Measurements from ENCODE around the gene DNASE1L3. TPM values are rescaled to one million over a fixed set of nuclear protein-coding genes. Genes with fewer than 3 reads are reported as not detected.
A peak's percentile ranks its signal among the peaks of the same experiment; 100 is the strongest.

The DNASE1L3 gene
- total and polyA plus RNA-seq, 2 of the 13 experiments (the other 11 are each of a cell fraction or from before 2014, with no cell fraction given): 0.86 to 1.7 TPM

GRCh38 chr3:58171126-58171525 is 39.6 kb downstream of the DNASE1L3 start:
- no TSS peak for BruUV-seq (replicated peaks)
- FAIRE-seq: no peak
- intact Hi-C loops (cut with micrococcal nuclease; ENCODE audit: unreplicated experiment): loop anchor here (5.0 kb wide), 1 partner anchor 164 kb away; the partner anchor contains the start of gene FLNB
- H3K4me3 ChIP-seq (replicated peaks in 1 of 3; ENCODE audit: insufficient read depth in 1 of 3, low read depth in 2 of 3, low read length in 3 of 3): no peak overlapping the region
- ChIA-PET POLR2A (no interaction called here), CTCF (ENCODE audit: low intra/inter-chr PET ratio, low total read pairs) (no interaction called here)
- peak overlapping the region; percentile 37 for H3K27ac ChIP-seq (ENCODE audit: extremely low read length, insufficient read depth, low read length)
- no peaks in the 10 kb centered on the region for H3K79me2 ChIP-seq (ENCODE audit: insufficient read depth, low read length)
- H3K4me1 ChIP-seq (ENCODE audit: insufficient read depth, low read length): peaks cover 94% of the 10 kb centered on the region
- H3K27me3 ChIP-seq (ENCODE audit: control insufficient read depth in 1 of 2, insufficient read depth in 2 of 2, low read length in 2 of 2): no peaks in the 10 kb centered on the region
- H2AFZ ChIP-seq (ENCODE audit: low read length): no peak overlapping the region
- no peak overlapping the region for H3K4me2 ChIP-seq (ENCODE audit: low read depth, low read length)
- over 99% methylated on average over 9 of the region's 9 CpGs for WGBS (ENCODE audit: low lambda C conversion rate)
- no peak for DNase-seq (ENCODE audit: low spot score)
- TF ChIP-seq TFDP1 (CRISPR knock-in tag; IDR thresholded peaks at IDR 0.05; ENCODE audit: borderline replicate concordance) (no peak), ZMYM4 (CRISPR knock-in tag; IDR thresholded peaks at IDR 0.05) (no peak), ZNF589 (CRISPR knock-in tag; conservative IDR thresholded peaks at IDR 0.05) (no peak)
- ATAC-seq: no peak
- no peaks in the 10 kb centered on the region for H3K9me3 ChIP-seq (ENCODE audit: low read length)
- H4K20me1 ChIP-seq (ENCODE audit: insufficient read depth, low read length): no peaks in the 10 kb centered on the region; the same call in 1 of the 2 replicates
- H3K9ac ChIP-seq (ENCODE audit: insufficient read depth, low read depth, low read length): no peak overlapping the region
- H3K36me3 ChIP-seq (replicated peaks in 1 of 2; ENCODE audit: control insufficient read depth in 1 of 2, insufficient read depth in 2 of 2, low read length in 2 of 2): peaks cover 9 to 28% of the 10 kb centered on the region in 2 experiments
- in situ Hi-C loops (cut with HindIII; ENCODE audit: extremely low pct_ligation_motif_present, low pct_unique_long_range_greater_than_20kb): no loop called here

- Histone ChIP-seq H3K9me3 (ENCODE audit: low read length) (no peaks in the 10 kb centered on the region), H3K27ac (ENCODE audit: extremely low read length, insufficient read depth, low read length) (no peak overlapping the region), H3K4me1 (ENCODE audit: insufficient read depth, low read length) (peaks cover 90% of the 10 kb centered on the region), H3K9ac (ENCODE audit: insufficient read depth, low read depth, low read length) (no peak overlapping the region), H4K20me1 (ENCODE audit: insufficient read depth, low read length) (no peaks in the 10 kb centered on the region; the same call in 1 of the 2 replicates), H3K36me3 (replicated peaks in 1 of 2; ENCODE audit: control insufficient read depth in 1 of 2, insufficient read depth in 2 of 2, low read length in 2 of 2) (peaks cover 12 to 32% of the 10 kb centered on the region in 2 experiments), H3K4me3 (replicated peaks in 1 of 3; ENCODE audit: insufficient read depth in 1 of 3, low read depth in 2 of 3, low read length in 3 of 3) (no peak overlapping the region), H3K79me2 (ENCODE audit: insufficient read depth, low read length) (no peaks in the 10 kb centered on the region), H2AFZ (ENCODE audit: low read length) (no peak overlapping the region), H3K4me2 (ENCODE audit: low read depth, low read length) (no peak overlapping the region), H3K27me3 (ENCODE audit: control insufficient read depth in 1 of 2, insufficient read depth in 2 of 2, low read length in 2 of 2) (no peaks in the 10 kb centered on the region)
- in situ Hi-C loops (cut with HindIII; ENCODE audit: extremely low pct_ligation_motif_present, low pct_unique_long_range_greater_than_20kb): no loop called here
- WGBS (ENCODE audit: low lambda C conversion rate): 90% methylated on average over 11 of the region's 11 CpGs
- ChIA-PET CTCF (ENCODE audit: low intra/inter-chr PET ratio, low total read pairs) (no interaction called here), POLR2A (no interaction called here)
- ATAC-seq (no peak), FAIRE-seq (no peak), DNase-seq (ENCODE audit: low spot score) (no peak)
- BruUV-seq (replicated peaks): no TSS peak
- intact Hi-C loops (cut with micrococcal nuclease; ENCODE audit: unreplicated experiment): loop anchor here (5.0 kb wide), 1 partner anchor 163 kb away; the partner anchor contains the start of gene FLNB
- no peak for TF ChIP-seq CREBL2 (CRISPR knock-in tag; IDR thresholded peaks at IDR 0.05; ENCODE audit: borderline replicate concordance)
- TF ChIP-seq PRDM4 (CRISPR knock-in tag; IDR thresholded peaks at IDR 0.05; ENCODE audit: borderline replicate concordance): no peak
- TF ChIP-seq KDM4B (CRISPR knock-in tag; IDR thresholded peaks at IDR 0.05): no peak
- TF ChIP-seq GPBP1L1 (CRISPR knock-in tag; IDR thresholded peaks at IDR 0.05): no peak
- TF ChIP-seq REL (CRISPR knock-in tag; conservative IDR thresholded peaks at IDR 0.05): no peak
- TF ChIP-seq FOXO4 (CRISPR knock-in tag; conservative IDR thresholded peaks at IDR 0.05): no peak
- TF ChIP-seq HNRNPUL1 (IDR thresholded peaks at IDR 0.05; ENCODE audit: low read depth, low read length): no peak
- no peak for TF ChIP-seq SP140L (CRISPR knock-in tag; IDR thresholded peaks at IDR 0.05; ENCODE audit: borderline replicate concordance)
- no peak for TF ChIP-seq DNMT3B (CRISPR knock-in tag; conservative IDR thresholded peaks at IDR 0.05)
Observed at GRCh38 chr3:58170376-58170775, 40.4 kb downstream of the DNASE1L3 start.
